ENCODE data around the gene NKX2-2. TPM values are rescaled to one million over a fixed set of nuclear protein-coding genes. Genes with fewer than 3 reads are reported as not detected.

NKX2-2 gene
- total RNA-seq, 1 experiment from 2014 or later = 0.13 TPM

Other genes with a start within 250 kb of the NKX2-2 start
- gene XRN2, start 210.7 kb downstream of the NKX2-2 start, total RNA-seq (2014; rRNA removed; shearing (Covaris generic)) = 114 and 118 TPM in 2 replicates
- gene NKX2-4, start 116.5 kb downstream of the NKX2-2 start, total RNA-seq (2014; rRNA removed; shearing (Covaris generic)) = 1.8 and 3.1 TPM in 2 replicates
- not detected in 2 replicates for gene PAX1, start 191.6 kb upstream of the NKX2-2 start, total RNA-seq (2014; rRNA removed; shearing (Covaris generic))

All from HT1080 (cell line).